HG03558 (cell line): ENCODE data around the gene MT1M.

ENCODE experiments used
- ATAC-seq: cut with Tn5 transposase; IDR thresholded peaks from one replicate; pipeline ENCODE4 v1.9.1; 2021; ENCODE audit warnings: moderate number of reproducible peaks; ENCODE audit not compliant: unreplicated experiment; ENCODE audit errors: extremely low read depth

MT1M gene

GRCh38 chr16:56625943-56626654 lies 6.4 kb upstream of the MT1M start:
- ATAC-seq: no peak

- ATAC-seq: no peak
These were observed 5.8 kb upstream of the MT1M start for GRCh38 chr16:56626685-56627084.

GRCh38 chr16:56628486-56629350 lies 3.7 kb upstream of the MT1M start:
- no peak for ATAC-seq

DNA sequence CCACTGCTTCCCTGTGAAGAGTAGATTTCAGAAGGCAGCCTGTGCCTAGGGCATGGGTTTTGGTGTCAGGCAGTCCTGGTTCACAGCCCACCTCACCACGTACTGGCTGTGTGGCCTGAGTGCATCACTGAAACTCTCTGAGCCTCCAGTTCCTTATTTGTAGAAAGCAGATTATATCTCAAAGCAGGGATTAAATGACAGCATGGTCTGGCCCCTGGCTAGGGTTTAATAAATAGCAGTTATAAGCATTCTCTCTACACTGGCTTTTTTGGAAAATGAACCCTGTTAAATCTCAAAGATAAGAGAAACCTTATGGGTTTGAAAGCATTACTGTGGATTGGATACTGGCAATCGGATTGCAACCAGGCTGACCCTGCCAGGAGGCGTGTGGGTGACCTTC lies 2.9 kb upstream of the MT1M start:
- ATAC-seq: no peak

DNA sequence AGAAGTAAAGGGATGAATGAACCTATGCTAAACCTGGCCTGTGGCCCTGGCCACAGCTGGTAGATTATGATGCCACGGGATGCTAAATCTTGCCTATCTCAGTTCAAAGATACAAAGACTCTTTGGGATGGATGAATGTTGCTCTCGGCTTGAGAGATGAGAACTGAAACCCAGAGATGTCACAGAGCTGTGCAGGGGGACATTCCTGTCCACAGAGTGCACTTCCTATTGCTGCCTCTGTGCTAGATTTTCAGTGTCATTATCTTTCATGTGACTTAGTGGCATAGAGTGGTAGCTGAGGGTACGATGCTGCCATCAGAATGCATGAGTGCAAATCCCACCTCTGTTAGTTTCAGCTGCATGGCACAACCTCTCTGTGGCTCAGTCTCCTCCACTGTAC lies 2.3 kb upstream of the MT1M start:
- peak; percentile 72 for ATAC-seq

DNA sequence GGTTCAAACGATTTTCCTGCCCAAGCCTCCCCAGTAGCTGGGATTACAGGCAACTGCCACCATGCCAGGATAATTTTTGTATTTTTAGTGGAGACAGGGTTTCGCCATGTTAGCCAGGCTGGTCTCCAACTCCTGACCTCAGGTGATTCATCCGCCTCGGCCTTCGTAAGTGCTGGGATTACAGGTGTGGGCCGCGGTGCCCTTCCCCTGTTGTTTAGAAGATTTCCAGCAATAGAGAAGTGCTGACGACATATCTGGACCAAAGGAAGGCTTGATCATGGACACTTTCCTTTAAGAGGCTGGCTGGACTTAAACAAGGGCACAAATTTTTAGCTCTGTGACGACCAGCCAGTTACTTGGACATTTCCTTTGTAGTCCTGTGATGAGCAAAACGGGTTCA lies 1.3 kb upstream of the MT1M start:
- ATAC-seq: no peak

GRCh38 chr16:56631832-56632155 lies 665 bp upstream of the MT1M start:
- no peak for ATAC-seq

DNA sequence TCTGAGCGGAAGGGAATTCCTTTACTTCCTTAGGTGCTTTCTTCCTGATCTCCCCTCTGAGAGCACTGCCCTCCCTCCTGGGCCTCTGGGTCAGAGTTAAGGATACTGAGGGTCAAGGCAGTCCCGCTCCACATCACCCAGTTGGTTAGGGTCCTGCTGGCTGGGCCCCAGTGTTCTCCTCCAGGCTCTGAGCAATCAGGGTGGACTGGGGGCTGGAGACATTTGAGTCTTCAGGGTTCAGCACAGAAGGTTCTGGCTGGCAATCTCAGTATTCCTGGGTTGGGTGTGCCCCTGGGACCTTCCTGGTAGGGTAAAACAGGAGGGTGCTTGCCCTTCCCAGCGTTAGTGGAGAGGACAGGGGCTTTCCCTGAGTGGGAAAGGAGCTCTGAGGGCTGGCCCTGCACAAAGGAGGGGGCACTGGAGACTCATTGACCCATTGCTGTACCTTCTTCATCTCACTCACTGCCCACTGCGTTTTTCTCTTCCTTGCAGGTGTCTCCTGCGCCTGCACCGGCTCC lies 448 bp downstream of the MT1M start:
- no peak for ATAC-seq

- ATAC-seq: no peak
These were observed 1.1 kb downstream of the MT1M start for GRCh38 chr16:56633535-56633934.

GRCh38 chr16:56634715-56635440 lies 2.4 kb downstream of the MT1M start:
- ATAC-seq: no peak

- no peak for ATAC-seq
These were observed 3.0 kb downstream of the MT1M start for GRCh38 chr16:56635441-56635967.

GRCh38 chr16:56636616-56637413 lies 4.4 kb downstream of the MT1M start:
- no peak for ATAC-seq

DNA sequence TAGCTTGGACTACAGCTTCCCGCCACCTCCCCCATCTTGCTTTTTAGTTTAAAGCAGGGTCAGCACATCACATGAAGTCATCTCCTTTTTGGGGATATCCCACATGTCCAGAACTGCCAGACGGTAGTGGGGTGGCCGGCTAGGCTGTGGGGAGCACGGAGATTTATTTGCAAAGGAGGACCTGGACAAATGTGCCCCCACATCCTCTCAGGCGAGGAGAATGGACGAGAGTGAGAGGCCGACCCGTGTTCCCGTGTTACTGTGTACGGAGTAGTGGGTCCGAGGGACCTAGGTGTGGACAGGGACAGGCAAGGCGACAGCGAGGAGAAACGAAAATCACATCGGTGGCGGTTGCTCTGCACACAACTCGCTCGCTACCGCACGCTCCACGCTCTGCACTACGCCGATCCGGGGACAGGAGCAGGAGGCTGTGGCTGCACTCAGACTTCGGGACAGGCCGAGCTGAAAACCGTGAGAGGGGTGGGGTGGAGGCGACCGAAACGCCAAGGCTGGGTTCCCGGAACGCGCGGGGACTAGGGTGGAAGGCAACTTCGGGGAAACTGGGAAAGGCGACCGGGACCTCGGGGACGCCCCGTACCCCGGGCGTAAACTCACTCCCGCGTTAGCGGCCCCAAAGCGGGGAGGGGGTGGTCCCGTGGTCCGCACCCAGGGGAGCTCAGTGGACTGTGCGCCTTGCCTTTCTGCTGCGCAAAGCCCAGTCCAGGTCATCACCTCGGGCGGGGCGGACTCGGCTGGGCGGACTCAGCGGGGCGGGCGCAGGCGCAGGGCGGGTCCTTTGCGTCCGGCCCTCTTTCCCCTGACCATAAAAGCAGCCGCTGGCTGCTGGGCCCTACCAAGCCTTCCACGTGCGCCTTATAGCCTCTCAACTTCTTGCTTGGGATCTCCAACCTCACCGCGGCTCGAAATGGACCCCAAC lies 5.6 kb downstream of the MT1M start, which contains the start of gene MT1A:
Gene MT1A (plus strand): TSS at position 853 of the 937 bp plus-strand sequence. CDS start 73 bp downstream, at position 926.
- no peak for ATAC-seq

DNA sequence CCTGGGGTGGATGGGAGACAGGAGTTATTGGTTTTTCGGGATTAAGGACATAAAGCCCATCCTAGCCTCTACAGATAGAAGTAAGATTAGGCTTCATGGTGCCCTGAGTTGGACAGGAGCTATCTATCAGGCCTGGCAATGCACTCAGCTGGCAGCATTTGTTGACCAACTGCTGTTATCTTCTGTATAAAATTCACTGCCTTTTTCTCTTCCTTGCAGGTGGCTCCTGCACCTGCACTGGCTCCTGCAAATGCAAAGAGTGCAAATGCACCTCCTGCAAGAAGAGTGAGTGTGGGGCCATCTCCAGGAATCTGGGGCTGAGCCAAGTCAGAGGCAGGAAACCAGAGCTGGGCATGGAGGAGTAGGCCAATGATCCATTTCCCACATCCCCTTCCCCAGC lies 6.6 kb downstream of the MT1M start:
- no peak for ATAC-seq

- no peak for ATAC-seq
These were observed 7.6 kb downstream of the MT1M start for GRCh38 chr16:56640076-56640475.

GRCh38 chr16:56641166-56641565 lies 8.7 kb downstream of the MT1M start:
- no peak for ATAC-seq

GRCh38 chr16:56643080-56643778 lies 10.8 kb downstream of the MT1M start:
- ATAC-seq: no peak

DNA sequence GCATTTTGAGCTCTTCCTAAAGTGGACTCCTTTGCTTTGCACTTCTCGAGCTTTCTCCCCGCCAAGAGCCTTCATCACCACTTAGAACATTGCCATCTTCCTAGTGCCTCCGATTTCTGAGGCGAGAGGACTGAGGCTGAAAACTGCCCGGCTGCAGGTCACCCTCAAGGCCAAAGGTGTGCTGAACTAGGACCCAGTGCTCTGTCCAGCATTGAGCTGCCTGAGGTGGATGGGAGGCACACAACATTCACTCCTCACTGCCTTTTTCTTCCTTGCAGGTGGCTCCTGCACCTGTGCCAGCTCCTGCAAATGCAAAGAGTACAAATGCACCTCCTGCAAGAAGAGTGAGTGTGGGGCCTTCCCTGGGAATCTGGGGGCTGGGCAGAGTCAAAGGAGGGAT lies 11.4 kb downstream of the MT1M start:
- no peak for ATAC-seq
